HFFc6 (cell line): ENCODE results near the gene CD1E. TPM values are rescaled to one million over a fixed set of nuclear protein-coding genes. Genes with fewer than 3 reads are reported as not detected.

Experiments used
- DNase-seq: peaks from one replicate; pipeline ENCODE4 v3.0.0-alpha.2; 2018
- H3K27ac Mint-ChIP-seq: 2 replicates; pipeline ENCODE4 v1.8.0; 2020; ENCODE audit warnings: mild to moderate bottlenecking, mixed read lengths
- H3K27me3 Mint-ChIP-seq: 2 replicates; pipeline ENCODE4 v1.8.0; 2021; ENCODE audit warnings: mild to moderate bottlenecking, moderate library complexity, mixed read lengths; ENCODE audit not compliant: insufficient read depth
- H3K36me3 Mint-ChIP-seq: 2 replicates; pipeline ENCODE4 v1.8.0; 2021; ENCODE audit warnings: low read depth, mixed read lengths
- H3K4me1 Mint-ChIP-seq: 2 replicates; pipeline ENCODE4 v1.8.0; 2020; ENCODE audit warnings: low read depth, mixed read lengths
- H3K4me3 Mint-ChIP-seq: 2 replicates; pipeline ENCODE4 v1.8.0; 2020; ENCODE audit warnings: mild to moderate bottlenecking, moderate library complexity, mixed read lengths
- H3K9me3 Mint-ChIP-seq: 2 replicates; pipeline ENCODE4 v1.8.0; 2020; ENCODE audit warnings: mild to moderate bottlenecking, mixed read lengths
- CTCF ChIP-seq: fragments of 200-600 bp; sonication (generic); IDR thresholded peaks from 2 replicates; pipeline ENCODE4 v1.5.0; 2021; ENCODE audit warnings: antibody characterized with exemption, mild to moderate bottlenecking
- total RNA-seq, 6 experiments: library from RNA; stranded (reverse); fragmentation: NEBNext Ultra II Directional; extraction: Animal tissue kit (Norgen Biotek cat#: 25700); gene quantifications; 2 replicates in 1 of 6; 3 replicates in 5 of 6; pipeline ENCODE4 v1.2.3, GENCODE V29; 2021

CD1E gene
- total RNA-seq, 6 experiments from 2014 or later: not detected

GRCh38 chr1:158393476-158393875 is 39.8 kb downstream of the CD1E start:
- peaks cover 3% of the 10 kb centered on the region; the same call in 1 of the 2 replicates for H3K36me3 Mint-ChIP-seq
- no peak for TF ChIP-seq CTCF
- H3K9me3 Mint-ChIP-seq: peaks cover 17% of the 10 kb centered on the region
- no peaks in the 10 kb centered on the region for H3K4me1 Mint-ChIP-seq
- no peak for DNase-seq
- H3K27ac Mint-ChIP-seq: no peak overlapping the region
- H3K27me3 Mint-ChIP-seq: no peaks in the 10 kb centered on the region; the same call in 1 of the 2 replicates
- no peak overlapping the region for H3K4me3 Mint-ChIP-seq

GRCh38 chr1:158396646-158397045 is 43.0 kb downstream of the CD1E start:
- no peak for TF ChIP-seq CTCF
- Mint-ChIP-seq H3K27ac (no peak overlapping the region), H3K4me1 (no peaks in the 10 kb centered on the region), H3K9me3 (peaks cover 14% of the 10 kb centered on the region), H3K4me3 (no peak overlapping the region), H3K36me3 (no peaks in the 10 kb centered on the region), H3K27me3 (no peaks in the 10 kb centered on the region; the same call in 1 of the 2 replicates)
- DNase-seq: no peak

GRCh38 chr1:158398818-158399514 is 45.3 kb downstream of the CD1E start, which contains the start of gene OR10T2:
Gene OR10T2 (minus strand): TSS chr1:158399466. CDS start chr1:158399466, 0 bp downstream.
- Mint-ChIP-seq H3K27ac (no peak within 1 kb of the TSS), H3K4me1 (no peaks in the 10 kb centered on the region), H3K27me3 (no peaks in the 10 kb centered on the region; the same call in 1 of the 2 replicates), H3K36me3 (no peaks in the 10 kb centered on the region), H3K9me3 (peaks cover 16% of the 10 kb centered on the region), H3K4me3 (no peak within 1 kb of the TSS; the same call in 1 of the 2 replicates)
- no peak for TF ChIP-seq CTCF
- DNase-seq: no peak

GRCh38 chr1:158400871-158401270 is 47.2 kb downstream of the CD1E start:
- no peaks in the 10 kb centered on the region for H3K36me3 Mint-ChIP-seq
- H3K4me3 Mint-ChIP-seq: no peak overlapping the region
- DNase-seq: no peak
- no peak overlapping the region for H3K27ac Mint-ChIP-seq
- no peaks in the 10 kb centered on the region for H3K4me1 Mint-ChIP-seq
- H3K9me3 Mint-ChIP-seq: peaks cover 23% of the 10 kb centered on the region
- H3K27me3 Mint-ChIP-seq: no peaks in the 10 kb centered on the region; the same call in 1 of the 2 replicates
- no peak for TF ChIP-seq CTCF

GRCh38 chr1:158407092-158407491 is 53.4 kb downstream of the CD1E start:
- no peak for TF ChIP-seq CTCF
- Mint-ChIP-seq H3K36me3 (no peaks in the 10 kb centered on the region), H3K9me3 (peaks cover 23% of the 10 kb centered on the region), H3K4me1 (no peaks in the 10 kb centered on the region), H3K27ac (no peak overlapping the region), H3K4me3 (no peak overlapping the region), H3K27me3 (no peaks in the 10 kb centered on the region; the same call in 1 of the 2 replicates)
- DNase-seq: no peak

Other genes with a start within 250 kb of the CD1E start
- not detected for gene CD1D, start 173.0 kb upstream of the CD1E start, total RNA-seq
- gene CD1A, start 99.5 kb upstream of the CD1E start, total RNA-seq: not detected
- not detected for gene CD1C, start 64.0 kb upstream of the CD1E start, total RNA-seq
- not detected for gene CD1B, start 22.4 kb upstream of the CD1E start, total RNA-seq
- gene OR10T2, start 45.6 kb downstream of the CD1E start, total RNA-seq: not detected
- gene OR10K2, start 72.3 kb downstream of the CD1E start, total RNA-seq: not detected
- gene OR10K1, start 107.9 kb downstream of the CD1E start, total RNA-seq: not detected
- not detected for gene OR10R2, start 118.3 kb downstream of the CD1E start, total RNA-seq
- not detected for gene OR6Y1, start 200.5 kb downstream of the CD1E start, total RNA-seq
- gene OR6P1, start 216.7 kb downstream of the CD1E start, total RNA-seq: not detected
- not detected for gene OR10X1, start 226.0 kb downstream of the CD1E start, total RNA-seq